Measurements from ENCODE around the gene TMPO.
A peak's percentile ranks its signal among the peaks of the same experiment; 100 is the strongest.
"Not testable (repeated sequence)": the region's sequence is repeated elsewhere in the genome, so short reads cannot be mapped to it uniquely, and the experiment has no call there.

The TMPO gene, protein sequence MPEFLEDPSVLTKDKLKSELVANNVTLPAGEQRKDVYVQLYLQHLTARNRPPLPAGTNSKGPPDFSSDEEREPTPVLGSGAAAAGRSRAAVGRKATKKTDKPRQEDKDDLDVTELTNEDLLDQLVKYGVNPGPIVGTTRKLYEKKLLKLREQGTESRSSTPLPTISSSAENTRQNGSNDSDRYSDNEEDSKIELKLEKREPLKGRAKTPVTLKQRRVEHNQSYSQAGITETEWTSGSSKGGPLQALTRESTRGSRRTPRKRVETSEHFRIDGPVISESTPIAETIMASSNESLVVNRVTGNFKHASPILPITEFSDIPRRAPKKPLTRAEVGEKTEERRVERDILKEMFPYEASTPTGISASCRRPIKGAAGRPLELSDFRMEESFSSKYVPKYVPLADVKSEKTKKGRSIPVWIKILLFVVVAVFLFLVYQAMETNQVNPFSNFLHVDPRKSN

DNA sequence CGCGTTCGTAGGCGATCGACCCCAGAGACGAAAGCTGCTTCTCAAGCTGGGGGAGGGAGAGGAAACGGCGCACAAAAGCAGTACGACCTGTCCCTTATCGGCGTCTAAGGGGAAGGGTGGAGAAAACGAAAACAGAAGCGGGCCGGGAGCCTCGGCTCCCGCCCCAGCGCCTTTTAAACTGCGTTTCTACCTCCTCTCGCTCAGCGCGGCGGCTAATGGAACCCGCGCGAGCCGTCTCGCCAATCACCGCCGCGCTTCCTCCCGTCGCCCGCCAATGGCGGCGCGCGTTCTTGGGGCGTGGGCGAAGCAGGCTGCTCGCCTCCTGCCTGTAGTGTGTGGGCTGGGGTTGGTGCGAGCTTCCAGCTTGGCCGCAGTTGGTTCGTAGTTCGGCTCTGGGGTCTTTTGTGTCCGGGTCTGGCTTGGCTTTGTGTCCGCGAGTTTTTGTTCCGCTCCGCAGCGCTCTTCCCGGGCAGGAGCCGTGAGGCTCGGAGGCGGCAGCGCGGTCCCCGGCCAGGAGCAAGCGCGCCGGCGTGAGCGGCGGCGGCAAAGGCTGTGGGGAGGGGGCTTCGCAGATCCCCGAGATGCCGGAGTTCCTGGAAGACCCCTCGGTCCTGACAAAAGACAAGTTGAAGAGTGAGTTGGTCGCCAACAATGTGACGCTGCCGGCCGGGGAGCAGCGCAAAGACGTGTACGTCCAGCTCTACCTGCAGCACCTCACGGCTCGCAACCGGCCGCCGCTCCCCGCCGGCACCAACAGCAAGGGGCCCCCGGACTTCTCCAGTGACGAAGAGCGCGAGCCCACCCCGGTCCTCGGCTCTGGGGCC lies at the start of gene TMPO:
TSS of gene TMPO (plus strand) at position 304 of the 824 bp plus-strand sequence. CDS start at position 582, 278 bp downstream.
- H3K4me1 Mint-ChIP-seq = peaks cover 20% of the 10 kb centered on the region
- H3K4me3 Mint-ChIP-seq = peak within 1 kb of the TSS; percentile 99
- H3K27ac Mint-ChIP-seq = peak within 1 kb of the TSS; percentile 98
- DNase-seq (ENCODE audit: low spot score in 2 of 2) = peak; percentile 97 to 100
- peak; percentile 81 for ATAC-seq (ENCODE audit: low read depth)
- H3K27me3 Mint-ChIP-seq = no peaks in the 10 kb centered on the region
- peaks cover 3% of the 10 kb centered on the region for H3K36me3 Mint-ChIP-seq
- no peaks in the 10 kb centered on the region for H3K9me3 Mint-ChIP-seq

DNA sequence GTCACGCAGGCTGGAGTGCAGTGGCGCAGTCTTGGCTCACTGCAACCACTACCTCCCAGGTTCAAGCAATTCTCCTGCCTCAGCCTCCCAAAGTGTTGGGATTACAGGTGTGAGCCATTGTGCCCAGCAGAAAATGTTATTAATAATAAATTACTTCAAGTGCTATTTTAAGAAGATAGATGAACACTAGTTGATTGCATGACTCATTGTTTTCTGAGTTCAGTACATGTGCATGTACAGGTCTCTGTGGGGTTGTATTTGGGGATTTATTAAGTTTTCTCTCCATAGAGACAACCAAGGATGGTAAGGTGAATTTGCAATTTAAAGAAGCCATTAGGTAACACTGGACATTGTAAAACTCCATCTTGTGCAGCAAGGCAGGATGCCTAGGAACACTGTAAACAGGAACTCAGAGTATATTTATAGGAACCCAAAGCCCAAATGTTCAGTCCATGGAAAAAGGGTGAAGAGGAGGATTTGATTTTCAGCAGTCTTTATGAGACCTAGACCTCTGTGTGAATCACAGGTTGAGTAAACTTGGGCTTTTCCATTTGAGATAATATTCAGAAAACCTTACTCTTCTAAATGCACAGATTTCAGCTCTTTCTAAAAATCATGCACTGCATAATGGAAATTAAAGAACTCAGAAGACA lies 49.3 kb upstream of the TMPO start:
- peaks cover 2% of the 10 kb centered on the region for H3K27me3 Mint-ChIP-seq
- H3K36me3 Mint-ChIP-seq = no peaks in the 10 kb centered on the region
- no peaks in the 10 kb centered on the region for H3K4me1 Mint-ChIP-seq
- H3K27ac Mint-ChIP-seq = no peak overlapping the region
- DNase-seq (ENCODE audit: low spot score in 2 of 2) (no peak), ATAC-seq (ENCODE audit: low read depth) (no peak)
- H3K9me3 Mint-ChIP-seq = no peaks in the 10 kb centered on the region
- H3K4me3 Mint-ChIP-seq = no peak overlapping the region

DNA sequence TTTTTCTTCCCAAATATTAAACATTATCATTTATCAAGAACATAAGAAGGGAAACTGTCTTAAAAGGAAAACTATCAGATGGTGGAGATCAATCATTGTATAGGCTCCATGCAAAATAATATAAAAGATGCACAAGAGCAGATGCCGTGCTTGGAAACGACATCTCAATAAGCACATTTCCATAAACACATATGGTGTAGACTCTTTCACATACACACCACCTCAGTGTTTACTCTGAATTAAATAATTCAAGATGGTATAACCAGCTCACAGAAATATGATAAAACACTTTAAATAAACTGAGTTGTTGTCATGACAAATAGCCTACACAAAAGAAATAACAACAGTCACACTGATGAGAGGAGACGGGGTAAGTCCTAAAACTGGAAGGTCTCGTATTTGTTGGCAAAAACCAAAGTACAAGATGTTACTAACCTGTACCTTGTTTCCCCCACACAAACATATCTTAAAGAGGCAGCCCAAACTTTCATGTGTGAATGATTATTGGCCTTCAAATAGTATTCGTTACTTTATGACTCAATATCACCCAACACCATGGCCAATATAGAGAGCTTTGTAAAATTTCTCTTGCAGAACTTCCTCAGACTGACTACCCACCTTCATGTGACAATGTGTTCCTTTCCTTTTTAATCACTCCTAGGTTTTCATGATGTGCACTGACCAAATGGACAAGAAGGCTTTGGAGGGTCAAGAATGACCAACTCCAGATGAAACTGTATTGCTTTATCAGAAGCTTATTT lies 48.6 kb upstream of the TMPO start:
- ATAC-seq (ENCODE audit: low read depth) = no peak
- Mint-ChIP-seq H3K4me1 (no peaks in the 10 kb centered on the region), H3K27ac (no peak overlapping the region), H3K4me3 (no peak overlapping the region), H3K27me3 (peaks cover 2% of the 10 kb centered on the region), H3K9me3 (no peaks in the 10 kb centered on the region), H3K36me3 (no peaks in the 10 kb centered on the region)
- no peak for DNase-seq (ENCODE audit: low spot score in 2 of 2)

DNA sequence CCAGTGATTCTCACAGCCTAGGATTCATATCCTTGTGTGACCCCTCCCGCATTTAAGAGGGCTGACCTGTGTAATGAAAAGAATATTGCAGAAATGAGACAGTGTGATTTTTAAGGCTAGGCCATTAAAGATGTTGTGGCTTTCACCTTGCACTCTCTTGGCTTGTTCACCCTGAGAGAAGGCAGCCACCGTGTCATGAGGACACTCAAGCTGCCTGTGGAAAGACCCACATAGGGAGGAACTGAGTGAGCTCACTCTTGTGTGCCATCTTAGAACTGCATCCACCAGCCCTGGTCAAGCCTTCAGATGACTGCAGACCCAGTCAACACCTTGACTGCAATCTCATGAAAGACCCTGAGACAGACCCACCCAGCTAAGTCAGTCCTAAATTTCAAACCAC lies 46.3 kb upstream of the TMPO start:
- Mint-ChIP-seq H3K36me3 (peaks cover 2% of the 10 kb centered on the region), H3K27ac (no peak overlapping the region), H3K4me1 (no peaks in the 10 kb centered on the region), H3K4me3 (no peak overlapping the region), H3K9me3 (no peaks in the 10 kb centered on the region), H3K27me3 (peaks cover 5% of the 10 kb centered on the region)
- ATAC-seq (ENCODE audit: low read depth) (no peak), DNase-seq (ENCODE audit: low spot score in 2 of 2) (no peak)

DNA sequence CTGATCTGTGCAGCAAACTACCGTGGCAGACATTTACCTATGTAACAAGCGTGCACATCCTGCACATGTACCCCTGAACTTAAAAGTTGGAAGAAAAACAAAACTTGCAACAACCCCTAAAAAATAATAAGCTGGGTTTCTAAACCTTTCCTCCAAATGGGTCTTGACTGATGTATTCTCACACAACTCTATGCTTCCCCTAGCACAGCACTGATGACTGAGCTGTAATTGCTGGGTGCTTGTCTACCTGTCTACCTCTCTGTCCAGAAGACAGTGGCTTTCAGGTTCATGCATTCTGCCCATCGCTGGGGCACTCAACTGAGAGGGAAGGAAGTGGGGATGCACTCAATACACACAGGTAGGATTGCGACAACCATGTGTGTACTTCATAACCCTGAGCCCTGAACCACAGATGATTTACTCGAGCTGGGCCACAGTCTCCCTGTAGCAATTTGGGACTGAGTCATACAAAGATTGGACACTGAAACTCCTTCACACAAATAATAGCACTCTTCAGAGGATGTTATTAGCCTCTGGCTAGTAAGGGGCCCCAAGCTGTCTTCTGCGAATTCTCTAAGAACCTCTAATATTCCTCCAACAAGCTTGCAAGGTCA lies 44.8 kb upstream of the TMPO start:
- H3K4me3 Mint-ChIP-seq = no peak overlapping the region
- no peak for ATAC-seq (ENCODE audit: low read depth)
- peaks cover 5% of the 10 kb centered on the region for H3K27me3 Mint-ChIP-seq
- H3K27ac Mint-ChIP-seq = no peak overlapping the region
- no peaks in the 10 kb centered on the region for H3K9me3 Mint-ChIP-seq
- H3K36me3 Mint-ChIP-seq = peaks cover 2% of the 10 kb centered on the region
- DNase-seq (ENCODE audit: low spot score in 2 of 2) = no peak
- H3K4me1 Mint-ChIP-seq = no peaks in the 10 kb centered on the region

DNA sequence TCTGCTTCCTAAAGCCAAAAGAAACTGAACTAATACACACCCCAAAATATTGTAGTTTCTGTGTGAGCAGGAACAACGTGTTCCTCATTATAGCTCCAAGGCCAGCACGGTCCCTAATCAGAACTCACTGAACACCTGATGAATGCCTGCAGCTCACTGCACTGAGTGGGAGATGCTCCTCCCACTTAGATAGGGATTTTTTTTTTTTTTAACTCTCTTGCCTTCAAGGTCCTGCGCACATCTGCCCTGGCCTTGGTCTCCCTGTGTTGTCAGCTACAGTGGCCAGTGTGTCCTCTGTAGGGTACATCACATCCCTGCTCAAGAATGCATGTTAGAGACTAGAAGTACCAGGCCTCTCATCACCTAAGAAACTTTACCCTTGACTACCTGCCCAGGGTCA lies 44.3 kb upstream of the TMPO start:
- DNase-seq (ENCODE audit: low spot score in 2 of 2) (no peak), ATAC-seq (ENCODE audit: low read depth) (no peak)
- peaks cover 5% of the 10 kb centered on the region for H3K27me3 Mint-ChIP-seq
- H3K9me3 Mint-ChIP-seq = no peaks in the 10 kb centered on the region
- H3K27ac Mint-ChIP-seq = no peak overlapping the region
- no peaks in the 10 kb centered on the region for H3K4me1 Mint-ChIP-seq
- no peak overlapping the region for H3K4me3 Mint-ChIP-seq
- H3K36me3 Mint-ChIP-seq = peaks cover 2% of the 10 kb centered on the region

DNA sequence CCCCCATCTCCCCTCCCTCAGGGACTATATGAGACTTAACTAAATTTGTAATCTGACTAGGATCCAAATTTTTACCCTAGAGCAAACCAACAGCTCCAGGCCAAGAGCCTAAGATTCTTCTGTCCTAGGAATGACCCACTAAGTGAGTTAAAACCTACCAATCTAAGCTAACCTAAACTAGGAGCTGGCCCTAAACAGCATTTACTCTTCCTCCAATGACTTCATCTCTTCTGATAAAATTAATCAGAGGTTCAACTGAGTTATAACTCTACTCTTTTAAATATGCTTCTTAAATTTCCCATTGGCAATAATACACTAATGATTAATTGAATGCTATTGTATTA lies 39.9 kb upstream of the TMPO start:
- Mint-ChIP-seq H3K9me3 (peaks cover 4% of the 10 kb centered on the region), H3K4me1 (no peaks in the 10 kb centered on the region), H3K36me3 (peaks cover 2% of the 10 kb centered on the region), H3K27ac (no peak overlapping the region), H3K27me3 (peaks cover 3% of the 10 kb centered on the region), H3K4me3 (no peak overlapping the region)
- ATAC-seq (ENCODE audit: low read depth) (no peak), DNase-seq (ENCODE audit: low spot score in 2 of 2) (no peak)

DNA sequence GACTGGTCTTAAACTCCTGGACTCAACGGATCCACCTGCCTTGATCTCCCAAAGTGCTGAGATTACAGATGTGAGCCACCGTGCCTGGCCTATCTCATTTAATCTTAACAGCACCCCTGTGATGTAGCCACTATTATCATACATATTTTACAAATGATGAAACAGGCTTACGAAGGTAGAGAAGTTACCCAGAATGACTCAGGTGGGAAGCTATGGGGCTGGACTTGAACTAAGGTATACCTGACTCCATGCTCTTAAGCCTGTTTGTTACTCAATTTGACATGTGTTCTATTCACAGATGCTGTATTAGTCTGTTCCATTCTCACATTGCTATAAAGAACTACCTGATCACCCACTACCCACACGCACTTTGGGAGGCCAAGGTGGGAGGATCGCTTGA lies 36.8 kb upstream of the TMPO start:
- Mint-ChIP-seq H3K36me3 (peaks cover 4% of the 10 kb centered on the region), H3K27me3 (peaks cover 4% of the 10 kb centered on the region), H3K4me3 (no peak overlapping the region), H3K9me3 (peaks cover 6% of the 10 kb centered on the region), H3K4me1 (no peaks in the 10 kb centered on the region), H3K27ac (no peak overlapping the region)
- ATAC-seq (ENCODE audit: low read depth) = no peak
- no peak for DNase-seq (ENCODE audit: low spot score in 2 of 2)

DNA sequence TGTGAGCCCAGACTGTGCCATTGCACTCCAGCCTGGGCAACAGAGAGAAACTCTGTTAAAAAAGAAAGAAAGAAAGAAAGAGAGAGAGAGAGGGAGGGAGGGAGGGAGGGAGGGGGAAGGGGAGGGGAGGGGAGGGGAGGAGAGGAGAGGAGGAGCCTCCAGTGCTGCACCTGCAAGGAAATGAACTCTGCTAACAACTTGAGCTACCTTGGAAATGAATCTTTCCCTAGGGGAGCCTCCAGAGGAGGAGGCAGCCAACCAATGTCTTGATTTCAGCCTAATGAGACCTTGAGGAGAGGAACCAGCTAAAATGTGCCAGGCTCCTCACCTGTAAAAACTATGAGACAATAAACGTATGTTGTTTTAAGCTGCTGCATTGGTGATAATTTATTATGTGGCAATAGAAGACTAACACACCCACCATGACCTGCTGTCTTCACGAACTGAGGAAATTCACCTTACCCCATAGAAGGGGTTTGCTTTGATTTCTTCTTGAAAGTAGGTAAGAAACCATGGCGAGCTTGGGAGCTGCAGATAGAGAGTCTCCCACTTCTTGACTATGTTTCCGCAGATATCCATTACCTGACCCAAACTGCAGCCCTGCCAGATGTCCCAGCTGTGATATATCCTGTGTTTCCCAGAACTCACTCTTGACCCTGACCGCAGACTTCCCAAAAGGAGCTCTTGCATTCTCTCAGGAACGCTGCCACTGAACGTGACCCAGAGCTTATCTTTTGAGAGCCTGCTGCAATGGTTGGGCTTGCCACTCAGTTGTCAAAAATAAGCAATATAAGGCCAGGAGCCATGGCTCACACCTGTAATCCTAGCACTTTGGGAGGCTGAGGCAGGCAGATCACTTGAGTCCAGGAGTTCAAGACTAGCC lies 31.5 kb upstream of the TMPO start:
- Mint-ChIP-seq H3K27ac (no peak overlapping the region), H3K9me3 (peaks cover 2% of the 10 kb centered on the region), H3K4me3 (no peak overlapping the region), H3K4me1 (no peaks in the 10 kb centered on the region), H3K27me3 (peaks cover 2% of the 10 kb centered on the region), H3K36me3 (peaks cover 2% of the 10 kb centered on the region)
- ATAC-seq (ENCODE audit: low read depth) = no peak
- no peak for DNase-seq (ENCODE audit: low spot score in 2 of 2)

DNA sequence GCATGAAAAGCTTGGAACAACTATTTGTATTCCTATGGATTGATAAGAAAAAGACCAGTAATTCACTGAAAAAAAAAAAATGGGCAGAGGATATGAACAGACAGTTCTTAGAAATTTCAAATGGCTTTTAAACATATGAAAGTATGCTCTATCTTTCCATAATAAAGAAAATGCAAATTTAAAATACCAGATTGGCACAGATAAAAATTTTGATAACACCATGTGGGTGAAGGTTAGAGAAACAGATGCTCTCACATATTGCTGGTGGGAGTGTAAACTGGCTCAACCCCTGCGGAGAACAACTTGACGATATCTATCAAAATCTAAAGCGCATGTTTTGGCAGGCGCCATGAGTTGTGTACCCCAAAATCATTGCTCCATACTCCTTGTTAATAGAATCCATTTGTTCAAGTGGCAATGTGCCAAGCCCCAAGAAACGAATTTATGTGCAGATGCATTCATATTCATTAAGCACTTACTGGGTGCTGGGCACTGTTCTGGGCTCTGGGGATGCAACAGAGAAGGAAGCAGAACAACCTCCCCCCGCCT lies 29.5 kb upstream of the TMPO start:
- H3K4me3 Mint-ChIP-seq = no peak overlapping the region
- H3K36me3 Mint-ChIP-seq = peaks cover 2% of the 10 kb centered on the region
- no peak overlapping the region for H3K27ac Mint-ChIP-seq
- no peaks in the 10 kb centered on the region for H3K4me1 Mint-ChIP-seq
- no peak for ATAC-seq (ENCODE audit: low read depth)
- no peak for DNase-seq (ENCODE audit: low spot score in 2 of 2)
- peaks cover 2% of the 10 kb centered on the region for H3K9me3 Mint-ChIP-seq
- peaks cover 2% of the 10 kb centered on the region for H3K27me3 Mint-ChIP-seq

DNA sequence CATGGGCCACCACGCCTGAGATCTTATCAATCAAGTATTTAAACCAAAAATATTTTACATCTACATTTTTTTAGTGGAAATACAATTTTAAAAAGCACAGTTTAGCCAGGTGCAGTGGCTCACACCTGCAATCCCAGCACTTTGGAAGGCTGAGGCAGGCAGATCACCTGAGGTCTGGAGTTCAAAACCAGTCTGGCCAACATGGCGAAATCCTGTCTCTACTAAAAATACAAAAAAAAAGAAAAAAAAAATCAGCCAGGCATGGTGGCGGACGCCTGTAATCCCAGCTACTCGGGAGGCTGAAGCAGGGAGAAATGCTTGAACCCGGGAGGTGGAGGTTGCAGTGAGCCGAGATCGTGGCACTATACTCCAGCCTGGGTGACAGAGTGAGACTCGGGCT lies 27.0 kb upstream of the TMPO start:
- not testable (repeated sequence) for ATAC-seq (ENCODE audit: low read depth); H3K9me3 Mint-ChIP-seq; H3K36me3 Mint-ChIP-seq; H3K4me1 Mint-ChIP-seq; DNase-seq (ENCODE audit: low spot score in 2 of 2); H3K4me3 Mint-ChIP-seq; H3K27me3 Mint-ChIP-seq; H3K27ac Mint-ChIP-seq

DNA sequence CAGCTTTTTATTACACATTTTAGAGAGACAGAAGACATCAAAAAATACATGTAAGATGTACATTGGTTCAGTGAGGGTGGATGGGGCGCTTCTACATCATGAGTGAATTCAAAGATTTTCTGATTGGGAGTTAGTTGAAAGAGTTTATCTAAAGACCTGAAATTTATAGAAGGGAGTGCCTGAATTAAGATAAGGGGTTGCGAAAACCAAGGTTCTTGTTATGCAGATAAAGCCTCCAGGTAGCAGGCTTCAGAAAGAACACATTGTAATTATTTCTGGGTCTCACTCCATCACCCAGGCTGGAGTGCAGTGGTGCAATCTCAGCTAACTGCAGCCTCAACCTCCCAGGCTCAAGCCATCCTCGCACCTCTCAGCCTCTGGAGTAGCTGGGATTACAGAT lies 26.2 kb upstream of the TMPO start:
- Mint-ChIP-seq H3K27ac (no peak overlapping the region), H3K27me3 (no peaks in the 10 kb centered on the region), H3K9me3 (no peaks in the 10 kb centered on the region), H3K4me1 (peaks cover 4% of the 10 kb centered on the region), H3K4me3 (no peak overlapping the region), H3K36me3 (no peaks in the 10 kb centered on the region)
- no peak for ATAC-seq (ENCODE audit: low read depth)
- DNase-seq (ENCODE audit: low spot score in 2 of 2) = no peak
